ENCODE data around the gene TCP1. TPM values are rescaled to one million over a fixed set of nuclear protein-coding genes. Genes with fewer than 3 reads are reported as not detected.

Gene TCP1
- total and polyA plus RNA-seq, 2 of the 13 experiments (the other 11 are each of a cell fraction or from before 2014, with no cell fraction given): 116 to 553 TPM

DNA sequence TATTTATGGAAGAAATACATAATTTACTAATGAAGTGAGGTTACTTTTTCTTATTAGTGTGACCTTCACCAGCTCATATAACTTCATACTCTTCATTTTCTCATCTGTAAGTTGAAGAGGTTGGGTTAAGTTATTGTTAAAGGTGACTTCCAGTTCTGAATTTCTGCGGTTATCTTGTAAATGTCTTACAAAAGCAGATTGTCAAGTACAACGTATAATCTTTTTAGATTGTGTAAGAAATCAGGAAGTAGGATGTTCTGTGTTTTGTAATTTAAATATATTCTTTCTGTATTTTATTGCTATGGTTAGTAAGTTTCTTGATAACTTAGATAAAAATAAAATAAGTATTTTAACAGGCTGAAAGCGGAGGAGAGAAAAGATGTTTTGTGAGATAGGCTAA lies 50.1 kb downstream of the TCP1 start (continued):
- TF ChIP-seq ATF7 (IDR thresholded peaks at IDR 0.05) (no peak), ATF7 (CRISPR knock-in tag; IDR thresholded peaks at IDR 0.05) (no peak), ZBTB10 (CRISPR knock-in tag; IDR thresholded peaks at IDR 0.05; ENCODE audit: borderline replicate concordance) (no peak), ZNF331 (CRISPR knock-in tag; IDR thresholded peaks at IDR 0.05) (no peak), ZBTB21 (CRISPR knock-in tag; IDR thresholded peaks at IDR 0.05) (no peak), CBX2 (IDR thresholded peaks at IDR 0.05; ENCODE audit: low read depth, low read length) (no peak), CBX2 (CRISPR knock-in tag; IDR thresholded peaks at IDR 0.05; ENCODE audit: low read depth) (no peak), XRCC5 (optimal IDR thresholded peaks at IDR 0.05; ENCODE audit: low read length) (no peak)
- TF ChIP-seq, protein P1, sequence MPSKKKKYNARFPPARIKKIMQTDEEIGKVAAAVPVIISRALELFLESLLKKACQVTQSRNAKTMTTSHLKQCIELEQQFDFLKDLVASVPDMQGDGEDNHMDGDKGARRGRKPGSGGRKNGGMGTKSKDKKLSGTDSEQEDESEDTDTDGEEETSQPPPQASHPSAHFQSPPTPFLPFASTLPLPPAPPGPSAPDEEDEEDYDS (CRISPR knock-in tag; IDR thresholded peaks at IDR 0.05): no peak

GRCh38 chr6:159736908-159737307 lies 52.5 kb downstream of the TCP1 start:
- H3K27me3 ChIP-seq (ENCODE audit: control insufficient read depth in 1 of 2, insufficient read depth in 2 of 2, low read length in 2 of 2): no peaks in the 10 kb centered on the region
- no peak for ATAC-seq
- no peak overlapping the region for H3K4me2 ChIP-seq (ENCODE audit: low read depth, low read length)
- H2AFZ ChIP-seq (ENCODE audit: low read length): no peak overlapping the region
- intact Hi-C loops (cut with micrococcal nuclease; ENCODE audit: unreplicated experiment): no loop called here
- H3K9me3 ChIP-seq (ENCODE audit: low read length): no peaks in the 10 kb centered on the region
- no peak overlapping the region for H3K9ac ChIP-seq (ENCODE audit: insufficient read depth, low read depth, low read length)
- peaks cover 18% of the 10 kb centered on the region for H3K4me1 ChIP-seq (ENCODE audit: insufficient read depth, low read length)
- no TSS peak for BruUV-seq (replicated peaks)
- in situ Hi-C loops (cut with HindIII; ENCODE audit: extremely low pct_ligation_motif_present, low pct_unique_long_range_greater_than_20kb): no loop called here
- peaks cover 65% of the 10 kb centered on the region for H4K20me1 ChIP-seq (ENCODE audit: insufficient read depth, low read length)
- H3K36me3 ChIP-seq (replicated peaks in 1 of 2; ENCODE audit: control insufficient read depth in 1 of 2, insufficient read depth in 2 of 2, low read length in 2 of 2): peaks cover 4 to 45% of the 10 kb centered on the region in 2 experiments
- FAIRE-seq: no peak
- no peak overlapping the region for H3K27ac ChIP-seq (ENCODE audit: extremely low read length, insufficient read depth, low read length)
- peak; percentile 9 for TF ChIP-seq AGO2 (optimal IDR thresholded peaks at IDR 0.05; ENCODE audit: low read depth, low read length)
- 0 out of 2 replicates have a peak, but pooled peaks have one; percentile 2 for TF ChIP-seq POLR2G (IDR thresholded peaks at IDR 0.05; ENCODE audit: low read depth, low read length)
- TF ChIP-seq, protein P2, sequence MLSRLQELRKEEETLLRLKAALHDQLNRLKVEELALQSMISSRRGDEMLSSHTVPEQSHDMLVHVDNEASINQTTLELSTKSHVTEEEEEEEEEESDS (CRISPR knock-in tag; IDR thresholded peaks at IDR 0.05; ENCODE audit: borderline replicate concordance): no peak
- TF ChIP-seq ZNF121 (CRISPR knock-in tag; IDR thresholded peaks at IDR 0.05): peak; percentile 94
- WGBS (ENCODE audit: low lambda C conversion rate): 82% methylated on average over 7 of the region's 7 CpGs
- H3K4me3 ChIP-seq (replicated peaks in 1 of 3; ENCODE audit: insufficient read depth in 1 of 3, low read depth in 2 of 3, low read length in 3 of 3): no peak overlapping the region
- no peak for DNase-seq (ENCODE audit: low spot score)
- ChIA-PET CTCF (ENCODE audit: low intra/inter-chr PET ratio, low total read pairs) (no interaction called here), POLR2A (interaction anchor here (1.5 to 1.6 kb wide), 3 partner anchors 10 to 53 kb away, joined by 4 to 6 read pairs (median 6); partner anchors contain the start of genes ACAT2, TCP1 and WTAP)
- peaks cover 94% of the 10 kb centered on the region for H3K79me2 ChIP-seq (ENCODE audit: insufficient read depth, low read length)

Data from HepG2 (cell line).